GM21367 (cell line): ENCODE measurements around the gene PDE4DIP.
"Not testable (repeated sequence)": the region's sequence is repeated elsewhere in the genome, so short reads cannot be mapped to it uniquely, and the experiment has no call there.

ENCODE experiments used
- ATAC-seq: cut with Tn5 transposase; IDR thresholded peaks from one replicate; pipeline ENCODE4 v1.9.1; 2021; ENCODE audit not compliant: unreplicated experiment

The PDE4DIP gene

DNA sequence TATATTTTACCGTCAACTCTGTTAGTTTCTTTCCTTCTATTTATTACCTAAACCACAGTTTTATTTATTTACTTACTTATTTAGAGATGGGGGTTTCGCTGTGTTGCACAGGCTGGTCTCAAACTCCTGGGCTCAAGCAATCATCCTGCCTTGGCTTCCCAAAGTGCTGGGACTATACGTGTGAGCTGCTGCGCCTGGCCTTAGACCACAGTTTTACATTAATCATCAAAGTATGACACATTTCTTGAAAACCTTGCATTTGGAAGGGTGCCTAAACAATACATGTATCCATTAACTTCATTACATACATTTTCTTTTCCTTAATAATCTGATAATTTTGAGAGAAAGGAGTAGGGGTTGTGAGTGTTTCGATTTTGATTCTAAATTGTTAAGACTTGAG is 124.9 kb downstream of the PDE4DIP start:
- not testable (repeated sequence) for ATAC-seq

DNA sequence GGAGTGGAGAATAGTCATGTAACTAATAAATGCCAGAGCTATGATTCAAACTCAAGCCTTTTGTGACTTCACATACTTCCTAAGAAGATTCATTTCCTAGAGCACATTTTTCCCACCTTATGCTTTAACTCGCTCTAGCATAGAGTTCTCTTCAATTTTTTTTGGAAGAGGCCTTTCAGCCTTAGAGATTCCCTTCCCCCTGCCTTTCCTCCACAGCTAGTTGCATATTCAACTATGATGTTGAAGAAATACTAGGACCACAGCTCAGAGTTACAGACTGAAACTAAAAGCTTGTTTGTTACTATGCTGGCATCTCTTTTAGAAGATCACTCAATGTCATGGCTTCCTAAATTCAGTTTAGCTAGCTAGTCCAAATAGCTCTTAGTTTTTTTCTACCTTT is 131.2 kb downstream of the PDE4DIP start:
- ATAC-seq = not testable (repeated sequence)

DNA sequence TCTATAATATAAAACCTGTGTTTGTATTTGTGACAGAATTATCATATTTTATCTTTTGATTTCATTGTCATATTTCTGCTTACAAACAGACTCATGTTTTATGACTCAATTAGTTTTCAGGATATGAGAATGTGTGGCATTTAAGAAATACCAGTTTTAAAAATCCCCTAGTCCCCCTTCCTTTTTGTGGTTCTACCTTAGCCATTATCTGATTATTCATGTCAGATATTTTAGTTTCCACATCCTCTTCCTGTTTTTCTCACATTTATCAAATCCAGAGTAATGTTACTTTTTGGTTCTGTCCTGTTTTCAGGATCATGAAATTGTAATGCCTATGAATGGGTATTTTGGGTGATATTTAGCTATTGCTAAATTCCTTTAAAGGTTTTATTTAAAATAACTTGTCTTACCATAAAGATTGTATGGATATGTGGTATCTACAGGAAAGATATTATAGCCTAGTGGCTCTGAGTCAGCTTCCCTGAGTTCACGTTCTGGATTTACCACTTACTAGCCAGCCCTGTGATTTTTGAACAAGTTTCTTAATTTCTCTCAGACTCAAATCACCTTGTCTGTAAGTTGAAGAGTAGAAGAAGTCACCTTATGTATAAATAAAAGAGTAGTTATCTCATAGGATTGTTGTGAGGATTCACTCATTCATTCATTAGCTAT is 131.8 kb downstream of the PDE4DIP start:
- not testable (repeated sequence) for ATAC-seq

DNA sequence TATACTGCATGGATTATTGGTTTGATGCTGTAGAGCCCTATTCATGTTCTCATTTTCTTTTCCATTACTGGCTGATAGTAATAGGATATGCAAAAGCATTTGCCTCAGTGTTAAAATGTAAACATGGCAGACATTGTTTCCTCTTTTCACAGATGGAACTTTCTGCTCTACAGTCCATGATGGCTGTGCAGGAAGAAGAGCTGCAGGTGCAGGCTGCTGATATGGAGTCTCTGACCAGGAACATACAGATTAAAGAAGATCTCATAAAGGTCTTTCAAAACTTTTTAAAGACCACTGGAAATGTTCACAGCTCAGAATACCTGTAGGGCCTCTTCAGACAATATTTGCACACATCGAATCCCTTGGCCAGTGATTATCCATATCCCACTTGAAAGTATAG is 133.6 kb downstream of the PDE4DIP start:
- ATAC-seq = not testable (repeated sequence)

DNA sequence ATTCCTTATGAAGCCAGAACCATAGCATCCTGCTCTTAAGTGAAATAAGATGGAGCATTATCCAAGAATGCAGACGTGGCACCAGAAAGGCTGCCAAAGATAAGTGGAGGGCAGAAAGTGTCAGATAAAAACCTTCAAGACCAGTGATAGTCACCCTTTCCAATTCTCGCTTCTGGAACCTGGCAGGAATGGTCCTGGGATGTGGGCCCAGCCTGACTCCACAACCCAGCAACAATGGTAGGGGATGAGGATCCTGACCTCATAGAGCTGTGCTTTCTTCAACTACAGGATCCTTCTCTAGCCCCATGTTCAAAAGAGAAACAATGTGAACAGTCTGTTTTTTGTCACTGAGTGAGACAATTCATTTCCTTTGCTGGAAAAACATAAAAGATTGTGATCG is 145.2 kb downstream of the PDE4DIP start:
- not testable (repeated sequence) for ATAC-seq

DNA sequence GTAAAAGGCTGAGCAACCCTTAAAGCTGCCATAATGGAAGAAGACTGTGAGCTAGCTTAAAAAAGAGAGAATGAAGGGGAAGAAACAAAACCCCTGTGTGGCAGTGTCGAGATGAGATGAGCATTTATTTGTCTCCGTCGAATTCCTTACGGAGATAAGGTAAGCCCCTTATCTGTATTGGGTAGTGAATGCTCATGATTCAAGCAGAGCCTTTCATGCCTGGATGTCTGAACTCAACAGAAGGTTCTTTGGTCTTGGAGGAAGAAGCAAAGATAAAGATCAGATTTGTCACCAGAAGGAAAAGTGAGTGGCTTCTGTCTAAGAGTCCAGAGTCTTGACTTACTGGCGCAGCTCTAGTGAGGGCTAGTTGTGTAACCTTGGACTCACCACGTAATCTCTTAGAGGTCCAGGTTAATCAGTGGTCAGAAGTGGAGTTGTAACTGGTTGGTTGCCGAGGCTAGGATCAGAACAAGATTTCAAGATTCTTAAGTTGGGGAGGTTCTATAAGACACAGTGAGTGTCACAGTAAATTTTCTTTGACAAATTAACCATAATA is 146.1 kb downstream of the PDE4DIP start:
- ATAC-seq = not testable (repeated sequence)

DNA sequence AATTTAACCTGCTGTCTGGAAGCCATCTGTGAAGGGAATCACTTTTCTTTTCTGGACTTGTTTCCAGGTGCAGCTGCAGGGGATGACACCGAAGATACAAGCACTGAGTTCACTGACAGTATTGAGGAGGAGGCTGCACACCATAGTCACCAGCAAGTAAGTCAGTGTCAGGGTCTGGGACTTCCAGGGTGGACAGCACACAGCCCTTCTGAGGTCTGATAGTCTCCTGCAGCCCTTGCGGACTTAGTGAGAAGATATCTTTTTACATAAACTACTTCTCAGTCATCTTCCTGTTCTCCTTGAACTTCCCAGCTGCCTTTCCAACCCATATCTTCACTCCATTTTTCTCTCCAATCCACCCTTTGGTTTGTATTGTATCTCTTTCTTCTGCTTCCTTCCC is 147.6 kb downstream of the PDE4DIP start:
- not testable (repeated sequence) for ATAC-seq

DNA sequence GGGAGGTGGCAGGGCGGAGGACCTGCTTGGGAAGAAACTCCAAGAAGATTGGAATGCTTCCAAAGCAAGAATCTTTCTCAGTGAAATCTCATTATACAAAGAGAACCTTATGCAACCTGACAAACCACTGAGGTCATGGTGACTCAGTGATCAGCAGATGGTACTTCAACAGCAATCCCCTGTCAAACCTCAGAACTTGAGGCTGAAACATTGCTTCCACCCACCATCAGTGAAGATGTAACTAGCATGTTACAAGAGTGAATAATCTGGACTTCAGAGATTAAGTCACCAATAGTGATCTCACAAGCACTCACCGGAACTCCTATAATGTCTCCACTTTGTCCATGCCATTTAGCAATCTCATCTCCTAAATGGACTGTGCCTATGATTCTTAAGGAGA is 148.1 kb downstream of the PDE4DIP start:
- not testable (repeated sequence) for ATAC-seq

DNA sequence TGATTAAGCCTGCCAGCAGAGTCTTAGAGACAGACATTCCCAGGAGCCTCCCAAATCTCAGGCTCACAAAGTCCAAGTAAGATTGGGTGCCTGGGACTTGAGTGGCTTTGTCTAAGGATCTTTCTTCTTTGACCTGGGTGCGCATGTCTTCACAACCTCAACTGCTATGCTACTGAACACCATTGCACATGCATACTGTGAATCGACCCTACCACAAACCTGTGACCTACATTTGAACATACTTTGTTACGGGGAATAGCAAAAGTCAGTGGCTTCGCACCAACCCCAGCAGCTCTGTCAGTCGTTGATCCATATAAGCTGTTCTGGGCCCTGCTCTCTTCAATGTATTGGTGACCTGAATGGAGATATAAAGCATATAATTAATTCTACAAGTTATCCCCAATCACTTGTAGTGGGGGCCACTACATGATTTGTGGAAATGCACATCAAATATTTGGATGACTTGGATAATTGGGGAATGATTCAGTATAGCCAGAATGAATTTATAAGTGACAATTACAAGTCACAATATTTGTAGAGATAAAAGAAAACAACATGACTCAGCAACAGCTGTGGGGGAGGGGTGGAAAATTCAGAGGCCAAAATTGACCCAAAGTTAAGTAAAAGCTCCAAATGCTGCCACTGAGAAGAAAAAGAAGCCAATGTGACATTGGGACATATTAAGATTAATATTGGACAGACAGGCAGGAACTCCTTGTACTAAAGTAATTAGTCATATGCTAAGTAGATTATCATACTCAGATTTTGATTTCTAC is 152.4 kb downstream of the PDE4DIP start:
- ATAC-seq = not testable (repeated sequence)

DNA sequence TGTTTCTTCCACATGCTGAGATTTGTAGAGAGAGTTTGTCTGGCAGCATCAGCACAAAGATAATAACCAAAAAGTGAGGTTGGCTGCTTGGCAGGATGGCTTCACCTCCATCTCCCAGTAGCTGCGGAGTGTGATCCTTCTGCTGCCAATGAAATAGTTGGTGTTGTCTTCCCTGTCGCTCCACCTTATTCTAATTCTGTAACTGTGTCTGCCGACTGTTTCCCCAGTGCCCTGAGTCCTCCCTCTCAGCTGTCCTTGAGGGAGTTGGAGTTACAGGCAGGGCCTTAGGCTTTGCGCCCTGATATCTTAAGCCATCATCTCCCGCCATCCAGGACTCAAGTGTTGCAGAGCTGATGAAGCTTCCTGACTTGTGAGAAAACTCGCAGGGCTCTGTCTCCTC is 153.2 kb downstream of the PDE4DIP start:
- not testable (repeated sequence) for ATAC-seq

DNA sequence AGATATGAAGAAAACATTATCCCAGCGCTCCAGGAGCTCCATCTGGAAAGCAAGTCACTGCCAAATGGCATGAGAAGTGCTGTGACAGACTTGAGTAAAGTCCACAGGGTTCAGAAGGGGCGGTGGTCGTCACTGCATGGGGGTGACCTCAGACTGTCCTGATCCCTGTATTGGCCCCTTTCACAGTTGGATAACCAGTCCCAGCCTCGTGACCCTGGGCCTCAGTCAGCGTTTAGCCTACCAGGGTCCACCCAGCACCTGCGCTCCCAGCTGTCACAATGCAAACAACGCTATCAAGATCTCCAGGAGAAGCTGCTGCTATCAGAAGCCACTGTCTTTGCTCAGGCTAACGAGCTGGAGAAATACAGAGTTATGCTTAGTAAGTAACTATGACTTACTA is 158.4 kb downstream of the PDE4DIP start:
- ATAC-seq = not testable (repeated sequence)

DNA sequence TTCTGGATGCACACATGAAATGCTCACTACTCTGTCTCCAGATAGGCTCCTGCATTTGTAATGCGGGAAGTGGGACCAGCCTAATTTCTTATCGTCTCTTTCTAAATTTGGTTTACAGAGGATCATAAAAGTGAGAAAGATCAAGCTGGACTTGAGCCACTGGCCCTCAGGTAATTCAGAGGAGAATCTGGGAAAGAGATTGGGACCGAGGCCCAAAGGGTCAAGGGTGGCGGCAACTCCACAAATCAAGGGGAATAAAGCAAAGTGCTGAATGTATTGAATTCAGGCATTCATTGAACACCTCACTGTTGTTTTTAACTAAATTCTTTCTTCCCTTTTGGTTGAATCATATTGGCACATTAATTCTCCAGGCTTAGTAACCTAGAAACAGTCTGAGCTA is 164.1 kb downstream of the PDE4DIP start:
- not testable (repeated sequence) for ATAC-seq

DNA sequence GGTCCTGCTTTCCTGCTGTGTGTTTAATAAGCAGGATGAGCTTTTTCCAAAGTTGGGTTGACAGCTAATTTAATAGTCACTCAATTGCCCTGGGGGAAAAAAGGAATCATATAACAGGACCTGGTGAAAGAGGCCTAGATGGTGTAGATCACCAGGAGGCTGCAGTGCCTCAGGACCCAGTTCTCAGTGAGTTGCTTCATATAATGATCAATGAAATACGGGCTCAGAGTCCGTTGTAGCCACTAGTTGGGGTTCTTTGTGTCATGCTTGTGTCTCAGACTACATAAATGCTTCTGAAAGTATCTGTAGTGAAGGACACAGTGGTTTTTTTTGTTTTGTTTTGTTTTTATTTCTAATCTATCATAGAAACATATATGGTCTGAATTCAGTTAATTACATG is 164.5 kb downstream of the PDE4DIP start:
- not testable (repeated sequence) for ATAC-seq

DNA sequence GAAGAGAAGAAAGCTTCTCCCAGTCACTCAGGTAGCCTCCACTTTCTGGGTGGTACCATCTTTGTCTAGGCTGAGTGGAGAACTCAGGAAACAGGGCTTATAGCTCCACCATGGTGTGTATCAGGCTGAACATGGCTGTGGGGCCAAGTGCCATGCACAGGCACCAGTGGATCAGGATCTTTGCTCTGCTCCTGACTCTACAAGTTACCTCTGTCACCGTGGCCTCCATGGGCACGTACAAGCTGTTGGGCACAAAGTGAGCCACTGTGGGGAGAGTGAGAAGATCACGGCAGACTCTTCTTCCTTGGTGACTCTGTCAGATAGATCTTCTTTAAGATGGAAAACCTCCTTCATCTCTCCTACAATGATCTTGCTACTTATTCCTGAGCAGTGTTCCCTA is 165.5 kb downstream of the PDE4DIP start:
- not testable (repeated sequence) for ATAC-seq

DNA sequence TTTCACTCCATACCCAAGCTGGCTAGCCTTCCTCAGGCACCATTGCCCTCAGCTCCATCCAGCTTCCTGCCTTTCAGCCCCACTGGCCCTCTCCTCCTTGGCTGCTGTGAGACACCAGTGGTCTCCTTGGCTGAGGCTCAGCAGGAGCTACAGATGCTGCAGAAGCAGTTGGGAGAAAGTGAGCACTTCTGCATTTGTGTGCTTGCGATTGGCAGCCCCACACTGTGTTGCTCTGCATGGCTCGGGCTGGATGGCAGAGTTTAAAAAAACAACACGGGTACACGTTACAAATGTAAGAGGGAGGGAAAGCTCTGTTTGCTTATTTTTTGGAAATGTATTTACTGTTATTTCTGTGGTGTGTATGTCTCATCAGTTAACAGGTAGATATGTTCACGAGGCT is 168.4 kb downstream of the PDE4DIP start:
- not testable (repeated sequence) for ATAC-seq

DNA sequence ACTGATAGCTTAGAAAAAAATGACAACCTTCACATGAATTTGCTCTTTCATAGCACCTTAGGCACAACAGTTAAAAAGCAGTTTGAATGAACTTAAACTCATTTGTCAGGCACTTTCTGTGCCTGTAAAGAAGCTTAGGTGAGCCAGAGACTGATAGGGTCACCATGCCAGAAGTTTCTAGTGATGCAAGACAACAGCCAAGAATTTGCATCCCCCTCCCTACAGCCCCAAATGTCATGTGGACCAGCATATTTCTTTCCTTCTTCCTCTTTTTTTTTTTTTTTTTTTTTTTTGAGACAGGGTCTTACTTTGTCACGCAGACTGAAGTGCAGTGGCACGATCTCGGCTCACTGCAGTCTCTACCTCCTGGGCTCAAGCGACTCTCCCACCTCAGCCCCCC is 169.3 kb downstream of the PDE4DIP start:
- ATAC-seq = not testable (repeated sequence)

DNA sequence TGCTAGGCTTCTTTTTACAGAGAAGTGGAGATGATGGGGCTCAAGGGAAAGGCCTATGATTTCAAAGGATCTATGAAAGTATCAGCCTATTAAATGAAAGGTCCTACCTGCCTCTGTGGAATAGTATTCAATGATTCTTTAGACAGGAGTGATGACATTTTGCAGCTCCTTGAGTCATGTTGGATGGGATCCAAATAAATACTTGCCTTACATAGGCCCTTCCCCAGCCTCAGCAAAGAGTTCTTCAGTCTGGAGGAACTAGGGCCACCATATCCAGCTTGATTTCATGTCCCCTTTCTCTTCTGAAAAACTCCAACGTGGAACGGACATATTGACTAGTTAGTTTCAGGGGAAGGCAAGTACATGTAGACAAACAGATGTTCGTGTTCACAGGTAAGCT is 171.3 kb downstream of the PDE4DIP start:
- ATAC-seq = not testable (repeated sequence)

DNA sequence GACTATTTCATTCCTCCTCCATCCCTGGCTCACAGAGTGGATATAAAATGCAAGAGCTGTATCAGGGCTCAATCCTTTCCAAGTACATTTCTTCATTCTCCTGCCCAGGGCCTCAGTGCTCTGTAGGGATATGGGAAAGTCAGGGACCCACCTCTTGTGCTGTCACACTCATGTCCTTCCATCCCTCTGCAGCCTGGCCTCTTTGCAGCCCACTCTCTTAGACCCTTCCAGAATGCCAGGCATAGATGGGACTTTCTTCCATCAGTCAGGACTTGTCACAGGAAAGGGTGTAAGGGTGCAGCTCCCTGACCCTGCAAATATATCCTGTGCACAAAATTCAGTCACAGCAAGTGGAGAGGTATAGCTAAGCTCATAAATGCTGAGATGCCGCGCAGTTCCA is 172.4 kb downstream of the PDE4DIP start:
- ATAC-seq = not testable (repeated sequence)

DNA sequence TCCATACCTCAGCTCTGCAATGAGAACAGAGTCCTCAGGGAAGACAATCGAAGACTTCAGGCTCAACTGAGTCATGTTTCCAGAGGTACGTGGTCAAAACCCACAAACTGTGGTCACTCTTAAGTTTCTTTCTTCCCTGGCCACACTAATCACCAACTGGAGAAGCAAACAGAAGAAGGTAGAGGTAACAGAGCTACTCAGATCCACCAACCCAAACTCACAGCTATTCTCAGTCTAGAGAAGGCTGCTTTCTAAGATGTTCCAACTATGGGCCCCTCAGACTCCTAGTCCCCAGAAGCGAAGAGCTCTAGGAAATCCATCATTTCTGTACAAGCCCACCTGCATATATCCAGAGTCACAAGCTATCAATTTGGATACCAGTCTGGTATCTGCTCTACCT is 174.3 kb downstream of the PDE4DIP start:
- not testable (repeated sequence) for ATAC-seq

DNA sequence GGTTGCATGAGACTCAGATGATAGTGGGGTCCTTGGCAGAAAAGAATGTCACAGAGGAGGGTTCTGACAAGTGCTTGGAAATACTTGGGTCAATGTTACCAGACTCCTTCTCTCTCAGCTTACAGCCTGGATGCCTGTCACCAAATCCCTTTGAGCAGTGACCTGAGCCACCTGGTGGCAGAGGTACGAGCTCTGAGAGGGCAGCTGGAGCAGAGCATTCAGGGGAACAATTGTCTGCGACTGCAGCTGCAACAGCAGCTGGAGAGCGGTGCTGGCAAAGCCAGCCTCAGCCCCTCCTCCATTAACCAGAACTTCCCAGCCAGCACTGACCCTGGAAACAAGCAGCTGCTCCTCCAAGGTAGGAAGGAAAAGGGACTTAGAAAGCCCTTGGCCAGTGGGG is 180.1 kb downstream of the PDE4DIP start:
- ATAC-seq = not testable (repeated sequence)

DNA sequence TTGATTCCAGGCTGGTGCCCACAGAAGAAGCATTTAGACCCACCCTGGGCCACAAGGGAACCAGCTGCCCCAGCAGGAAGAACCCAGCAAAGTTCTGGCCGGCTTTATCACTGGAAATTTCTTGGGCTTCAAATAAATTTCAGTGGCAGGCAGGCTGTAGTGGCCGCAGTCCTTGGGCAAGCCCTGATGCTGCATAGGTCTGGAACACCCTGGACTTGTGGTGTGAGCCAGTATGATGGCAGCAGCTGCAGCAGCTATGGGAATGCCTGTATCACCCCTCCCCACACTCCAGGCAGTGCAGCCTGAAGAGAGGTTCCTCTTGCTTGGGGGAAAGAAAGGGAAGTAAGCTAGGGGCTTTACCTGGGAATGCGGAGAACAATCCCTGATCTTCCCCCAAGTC is 189.7 kb downstream of the PDE4DIP start:
- ATAC-seq = not testable (repeated sequence)

DNA sequence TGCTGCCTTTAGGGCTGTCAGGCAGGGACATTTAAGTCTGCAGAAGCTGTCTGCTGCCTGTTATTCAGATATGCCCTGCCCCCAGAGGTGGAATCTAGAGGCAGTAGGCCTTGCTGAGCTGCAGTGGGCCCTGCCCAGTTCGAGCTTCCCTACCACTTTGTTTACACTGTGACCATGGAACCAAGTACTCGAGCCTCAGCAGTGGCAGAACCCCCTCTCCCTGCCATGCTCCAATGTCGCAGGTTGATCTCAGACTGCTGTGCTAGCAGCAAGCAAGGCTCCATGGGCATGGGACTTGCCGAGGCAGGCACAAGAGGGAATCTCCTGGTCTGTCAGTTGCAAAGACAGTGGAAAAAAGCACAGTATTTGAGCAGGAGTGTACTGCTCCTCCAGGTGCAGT is 198.8 kb downstream of the PDE4DIP start:
- not testable (repeated sequence) for ATAC-seq
